Gastroesophageal sphincter (tissue), 4 donors: ENCODE results near the gene PLCB1. TPM values are rescaled to one million over a fixed set of nuclear protein-coding genes. Genes with fewer than 3 reads are reported as not detected.

Experiments used
- ATAC-seq: fragments of 150-250 bp; one replicate; pipeline ENCODE4 v1.9.1; 2016; ENCODE audit warnings: mild to moderate bottlenecking, moderate library complexity
- H3K27ac ChIP-seq, 4 donors: fragments of 200-600 bp; sonication (generic) in 3 of 4; 1 replicate in 3 of 4; 2 replicates in 1 of 4; pipeline ENCODE4 v1.5.1; 2016 to 2019
- H3K27me3 ChIP-seq: fragments of 200-600 bp; sonication (generic); one replicate; pipeline ENCODE4 v1.5.1; 2019
- H3K36me3 ChIP-seq, 2 donors: fragments of 200-600 bp; sonication (generic); one replicate each; pipeline ENCODE4 v1.5.1; 2019; ENCODE audit warnings: control low read depth in 1 of 2
- H3K4me1 ChIP-seq, 3 donors: fragments of 200-600 bp; sonication (generic); 1 replicate in 2 of 3; 2 replicates in 1 of 3; pipeline ENCODE4 v1.5.1; 2016 to 2019; ENCODE audit warnings: control low read depth in 2 of 3
- H3K4me3 ChIP-seq, 2 donors: fragments of 200-600 bp; sonication (generic); one replicate each; pipeline ENCODE4 v1.5.1; 2019; ENCODE audit warnings: mild to moderate bottlenecking in 1 of 2, moderate library complexity in 1 of 2
- H3K9me3 ChIP-seq, 3 donors: fragments of 200-600 bp; sonication (generic); one replicate each; pipeline ENCODE4 v1.5.1; 2017 to 2019; ENCODE audit warnings: control low read depth in 2 of 3
- CTCF ChIP-seq, 4 experiments: fragments of 200-600 bp in 2 of 4; fragments of 450-650 bp in 2 of 4; sonication (generic) in 1 of 4; IDR thresholded peaks; one replicate each; pipeline ENCODE4 v1.5.1; 2017 to 2019; ENCODE audit warnings: antibody characterized with exemption in 4 of 4, mild to moderate bottlenecking in 2 of 4, moderate library complexity in 2 of 4
- EP300 ChIP-seq: sonication (generic); formaldehyde crosslinking; IDR thresholded peaks from one replicate; pipeline ENCODE4 v1.6.1; 2017; ENCODE audit warnings: antibody characterized with exemption, mild to moderate bottlenecking
- POLR2A ChIP-seq, 2 donors: fragments of 450-650 bp; IDR thresholded peaks; one replicate each; pipeline ENCODE4 v1.6.1; 2017; ENCODE audit warnings: antibody characterized with exemption in 2 of 2, mild to moderate bottlenecking in 2 of 2, moderate library complexity in 1 of 2
- POLR2AphosphoS5 ChIP-seq: sonication (generic); formaldehyde crosslinking; IDR thresholded peaks from one replicate; pipeline ENCODE4 v1.6.1; 2017; ENCODE audit warnings: antibody characterized with exemption
- WGBS, 2 donors: methylation state at CpG; one replicate each; pipeline ENCODE4 v1.1.5; 2018; ENCODE audit warnings: low coverage in 1 of 2; 5-methylcytosine and 5-hydroxymethylcytosine counted together
- total RNA-seq, 4 donors: library from RNA; depleted of rRNA; stranded (reverse); fragments of >200 nt; gene quantifications; one replicate each; pipeline ENCODE4 v1.1.0, GENCODE V29; 2016

The PLCB1 gene
- total RNA-seq, 4 donors from 2014 or later = 60.8 to 104 (median 69.0) TPM

GRCh38 chr20:8335059-8335458 lies 203.0 kb downstream of the PLCB1 start:
- Histone ChIP-seq H3K4me3 (no peak overlapping the region), H3K9me3 (no peaks in the 10 kb centered on the region), H3K36me3 (no peaks in the 10 kb centered on the region), H3K27ac (no peak overlapping the region), H3K27me3 (no peaks in the 10 kb centered on the region), H3K4me1 (peaks cover 0 to 35% (median 9%) of the 10 kb centered on the region in 3 donors)
- ATAC-seq = no peak
- WGBS, 2 donors = 82 to 88% methylated on average over 1 of the region's 1 CpG
- TF ChIP-seq POLR2A (IDR thresholded peaks at IDR 0.05) (no peak), EP300 (no peak), POLR2AphosphoS5 (no peak)

GRCh38 chr20:8335495-8336195 lies 203.6 kb downstream of the PLCB1 start:
- 91 to 93% methylated on average over 7 of the region's 7 CpGs for WGBS, 2 donors
- Histone ChIP-seq H3K36me3 (no peaks in the 10 kb centered on the region), H3K4me1 (peaks cover 0 to 29% (median 9%) of the 10 kb centered on the region in 3 donors), H3K27ac (no peak overlapping the region), H3K9me3 (no peaks in the 10 kb centered on the region), H3K4me3 (no peak overlapping the region), H3K27me3 (no peaks in the 10 kb centered on the region)
- TF ChIP-seq POLR2A (IDR thresholded peaks at IDR 0.05) (no peak), POLR2AphosphoS5 (no peak), CTCF (IDR thresholded peaks at IDR 0.05) (no peak), EP300 (no peak)
- no peak for ATAC-seq

- H3K9me3 ChIP-seq = no peaks in the 10 kb centered on the region
- H3K36me3 ChIP-seq = no peaks in the 10 kb centered on the region
- H3K27me3 ChIP-seq = no peaks in the 10 kb centered on the region
- no peak overlapping the region for H3K4me3 ChIP-seq
- ATAC-seq = no peak
- TF ChIP-seq CTCF (IDR thresholded peaks at IDR 0.05) (no peak), EP300 (no peak), POLR2A (IDR thresholded peaks at IDR 0.05) (no peak), POLR2AphosphoS5 (no peak)
- peaks cover 0 to 29% (median 0%) of the 10 kb centered on the region in 3 donors for H3K4me1 ChIP-seq
- WGBS, 2 donors = 89 to 93% methylated on average over 3 of the region's 3 CpGs
- H3K27ac ChIP-seq = no peak overlapping the region
These were observed 207.3 kb downstream of the PLCB1 start for GRCh38 chr20:8339349-8339748.

- no peak for ATAC-seq
- Histone ChIP-seq H3K9me3 (no peaks in the 10 kb centered on the region), H3K4me1 (peaks cover 10 to 50% (median 20%) of the 10 kb centered on the region in 3 donors), H3K36me3 (no peaks in the 10 kb centered on the region), H3K27ac (no peak overlapping the region), H3K4me3 (no peak overlapping the region), H3K27me3 (no peaks in the 10 kb centered on the region)
- WGBS, 2 donors = 100% methylated on average over 2 of the region's 3 CpGs
- TF ChIP-seq CTCF (IDR thresholded peaks at IDR 0.05) = no peak
- no peak for TF ChIP-seq EP300
- no peak for TF ChIP-seq POLR2A (IDR thresholded peaks at IDR 0.05)
- no peak for TF ChIP-seq POLR2AphosphoS5
These were observed 210.3 kb downstream of the PLCB1 start for GRCh38 chr20:8342391-8342790.

GRCh38 chr20:8344106-8344505 lies 212.0 kb downstream of the PLCB1 start:
- peak overlapping the region in 1 of 4 donors; percentile 24 for H3K27ac ChIP-seq

More at GRCh38 chr20:8344106-8344505, 212.0 kb downstream of the PLCB1 start:
- no peak overlapping the region for H3K4me3 ChIP-seq
- H3K4me1 ChIP-seq = peaks cover 10 to 62% (median 25%) of the 10 kb centered on the region in 3 donors
- 64 to 74% methylated on average over 3 of the region's 3 CpGs for WGBS, 2 donors
- H3K27me3 ChIP-seq = no peaks in the 10 kb centered on the region
- no peaks in the 10 kb centered on the region for H3K9me3 ChIP-seq
- no peaks in the 10 kb centered on the region for H3K36me3 ChIP-seq
- TF ChIP-seq EP300 (no peak), CTCF (IDR thresholded peaks at IDR 0.05) (no peak), POLR2A (IDR thresholded peaks at IDR 0.05) (no peak), POLR2AphosphoS5 (no peak)
- no peak for ATAC-seq
